ENCODE data around the gene FERD3L.

FERD3L gene

GRCh38 chr7:19116121-19117090 lies 28.8 kb downstream of the FERD3L start:
- FAIRE-seq, result no peak

DNA sequence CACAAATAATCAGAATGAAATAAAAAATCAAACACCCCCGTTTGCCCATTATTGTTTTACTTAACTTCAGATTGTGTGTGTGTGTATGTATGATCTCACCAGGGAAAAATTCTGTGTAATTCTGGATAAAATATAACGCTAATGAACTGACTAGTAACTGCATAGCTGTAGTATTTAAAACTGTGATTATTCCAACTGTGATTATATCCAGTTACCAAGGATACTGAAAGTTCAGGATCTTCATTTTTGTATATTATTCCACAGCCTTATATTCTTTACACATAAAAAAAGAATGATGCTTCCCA lies 30.7 kb downstream of the FERD3L start:
- no peak for FAIRE-seq

DNA sequence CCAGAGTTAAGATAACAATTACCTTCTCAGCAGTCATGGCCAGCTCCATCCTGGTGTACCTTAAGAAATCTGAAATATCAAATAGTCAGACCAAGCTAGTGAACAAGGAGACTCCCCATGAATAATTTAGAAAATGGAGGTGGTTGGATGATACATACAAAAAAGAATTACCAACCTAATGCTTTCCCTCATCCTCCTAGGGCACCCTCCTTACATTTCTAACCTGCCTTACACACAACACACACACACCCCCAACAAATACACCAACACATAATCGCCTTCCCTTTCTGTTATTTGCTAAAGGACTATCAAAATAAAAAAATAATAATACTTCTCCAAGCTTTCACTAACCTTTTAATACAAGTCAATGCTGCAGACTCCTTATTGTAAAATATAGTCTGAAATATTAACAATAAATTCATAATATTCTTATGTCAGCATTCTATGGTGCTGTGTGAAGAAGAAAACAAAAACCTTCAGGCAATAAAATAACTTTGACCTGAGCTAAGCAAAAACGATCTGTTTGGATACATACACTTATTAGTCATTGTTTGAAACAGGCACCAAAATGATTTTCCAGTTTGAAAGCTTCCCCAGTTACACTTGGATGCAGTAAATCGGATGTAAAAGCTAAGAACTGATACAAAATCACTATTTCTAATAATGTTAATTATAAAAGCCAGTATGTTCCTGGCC lies 31.2 kb downstream of the FERD3L start:
- FAIRE-seq, result no peak

DNA sequence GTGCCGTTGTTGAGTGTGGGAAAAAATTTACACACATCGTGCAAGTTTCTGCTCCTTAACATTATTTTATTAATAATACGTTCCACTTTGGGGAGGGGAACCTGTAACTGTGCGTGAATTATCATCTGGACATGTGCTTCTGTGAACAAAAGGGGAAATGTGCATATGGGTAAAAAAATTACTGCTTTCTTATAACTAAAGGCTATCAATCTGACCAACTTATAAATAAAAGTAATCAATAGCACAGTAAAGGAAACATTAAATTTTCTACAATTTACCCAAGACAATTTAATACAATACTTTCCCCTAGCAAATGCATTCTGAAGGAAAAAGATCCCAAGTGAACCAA lies 32.2 kb downstream of the FERD3L start:
- FAIRE-seq, result no peak

DNA sequence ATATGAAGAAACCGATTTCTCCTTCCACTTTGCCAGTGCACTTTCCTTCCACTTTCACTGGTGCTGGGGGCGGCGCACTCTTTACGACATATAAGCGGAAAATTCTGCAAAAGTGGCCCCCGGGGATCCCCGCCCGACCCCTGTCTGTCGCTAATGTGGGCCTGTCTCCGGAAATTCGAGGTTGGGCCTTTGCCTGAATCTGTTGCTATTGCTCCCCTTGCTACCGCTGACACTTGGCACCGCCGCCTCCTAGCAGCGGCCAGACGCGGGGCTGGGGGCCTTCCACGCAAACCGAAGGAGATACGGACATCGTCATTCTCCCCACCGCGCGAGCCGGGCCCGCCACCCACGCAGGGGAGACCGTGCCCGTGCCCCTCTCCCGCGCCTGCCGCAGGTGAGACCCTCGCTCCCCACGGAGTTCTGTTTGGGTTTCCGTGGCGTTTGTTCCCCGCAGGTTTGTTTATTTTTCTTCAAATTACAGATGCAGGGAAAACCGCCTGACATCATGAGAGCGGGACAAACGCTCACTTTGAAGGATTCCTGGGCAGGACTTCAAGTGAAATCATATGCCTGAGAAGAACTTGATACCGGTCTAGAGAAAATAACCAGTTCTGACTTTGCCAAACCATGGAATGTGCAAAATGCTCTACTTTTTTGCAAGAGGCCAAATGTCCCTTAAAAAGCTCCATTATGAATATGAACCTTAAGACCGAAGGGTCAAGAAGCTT lies 32.8 kb downstream of the FERD3L start:
- FAIRE-seq, result no peak

GRCh38 chr7:19111474-19112273 lies 33.5 kb downstream of the FERD3L start:
- FAIRE-seq, result no peak

GRCh38 chr7:19110776-19111175 lies 34.4 kb downstream of the FERD3L start:
- no peak for FAIRE-seq

DNA sequence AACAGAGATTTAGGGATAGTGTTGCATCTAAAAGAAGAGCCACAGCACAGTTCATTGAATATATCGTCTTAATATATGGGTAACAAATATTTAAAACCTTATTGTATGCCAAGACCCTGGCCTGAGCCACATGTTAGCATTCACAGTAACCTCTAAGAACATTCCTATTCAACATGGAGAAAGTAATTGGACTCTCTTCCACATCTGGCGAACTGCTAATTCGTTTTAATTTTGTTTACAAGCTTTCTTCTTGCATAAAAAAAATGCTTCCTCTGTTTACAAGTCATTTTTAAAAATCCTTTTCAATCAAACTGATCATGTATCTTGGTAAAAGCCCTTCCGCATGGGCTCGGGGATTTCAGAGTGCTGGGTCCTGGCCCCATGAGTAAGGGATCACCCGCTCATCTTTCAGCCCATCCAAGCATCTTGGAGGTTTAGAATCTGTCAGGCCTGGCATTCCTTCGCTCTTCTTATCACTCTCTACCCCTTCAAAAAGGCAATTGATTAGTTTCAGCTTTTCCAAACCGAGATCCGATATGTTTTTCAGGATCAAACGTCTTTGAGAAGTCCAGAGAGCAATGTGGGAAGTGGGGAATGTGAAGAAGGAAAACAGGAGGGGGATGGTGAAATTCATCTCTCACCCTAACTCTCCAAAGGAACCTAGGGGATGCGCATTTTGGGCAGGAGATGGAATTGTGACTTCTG lies 35.0 kb downstream of the FERD3L start:
- no peak for FAIRE-seq

DNA sequence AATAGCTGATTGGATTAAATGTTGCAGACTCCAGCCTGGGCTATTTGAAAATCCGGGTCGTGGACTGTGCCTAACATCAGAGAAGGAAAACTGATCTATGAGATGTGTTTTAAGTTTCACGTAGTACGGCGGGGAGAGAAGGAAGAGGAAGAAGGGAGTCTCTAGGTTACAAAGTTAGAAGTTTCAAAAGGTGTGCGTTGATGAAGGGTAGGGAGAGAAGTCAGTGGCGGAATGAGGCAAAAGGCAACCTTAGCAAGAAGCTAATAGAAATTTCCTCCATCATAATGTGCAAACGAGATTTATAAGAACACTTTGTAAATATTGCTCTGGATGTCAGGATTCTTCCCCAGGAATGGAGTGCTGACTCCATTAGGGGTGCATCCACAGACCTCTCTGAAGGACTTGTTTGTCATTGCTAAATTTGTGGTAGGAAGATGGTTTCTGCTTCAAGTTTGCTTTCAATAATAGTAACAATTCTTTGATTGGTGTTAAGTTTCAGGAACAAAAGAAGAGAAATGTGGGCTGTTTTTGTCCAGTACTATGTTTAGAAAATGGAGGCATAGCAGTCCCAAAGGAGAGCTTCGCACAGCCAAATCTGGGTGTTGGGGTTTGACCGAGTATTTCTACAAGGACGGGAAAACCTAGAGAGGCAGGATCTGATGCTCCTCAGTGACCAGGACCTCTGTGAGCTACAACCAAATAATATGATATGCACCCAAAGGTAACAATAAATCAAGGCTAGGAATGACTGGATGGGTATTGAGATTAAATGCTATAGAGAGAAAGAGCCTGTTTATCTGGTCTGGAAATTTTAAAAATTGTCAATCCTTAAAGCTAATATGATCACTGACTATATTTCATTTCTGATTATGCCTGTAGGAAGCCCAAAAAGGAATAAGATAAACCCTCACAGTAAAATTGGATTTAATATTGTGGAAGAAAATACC lies 35.9 kb downstream of the FERD3L start:
- no peak for FAIRE-seq

- no peak for FAIRE-seq
These were observed 37.7 kb downstream of the FERD3L start for GRCh38 chr7:19107356-19108146.

GRCh38 chr7:19107081-19107355 lies 38.2 kb downstream of the FERD3L start:
- FAIRE-seq, result no peak

- FAIRE-seq, result no peak
These were observed 38.8 kb downstream of the FERD3L start for GRCh38 chr7:19106241-19107080.

- no peak for FAIRE-seq
These were observed 39.7 kb downstream of the FERD3L start for GRCh38 chr7:19105546-19105945.

DNA sequence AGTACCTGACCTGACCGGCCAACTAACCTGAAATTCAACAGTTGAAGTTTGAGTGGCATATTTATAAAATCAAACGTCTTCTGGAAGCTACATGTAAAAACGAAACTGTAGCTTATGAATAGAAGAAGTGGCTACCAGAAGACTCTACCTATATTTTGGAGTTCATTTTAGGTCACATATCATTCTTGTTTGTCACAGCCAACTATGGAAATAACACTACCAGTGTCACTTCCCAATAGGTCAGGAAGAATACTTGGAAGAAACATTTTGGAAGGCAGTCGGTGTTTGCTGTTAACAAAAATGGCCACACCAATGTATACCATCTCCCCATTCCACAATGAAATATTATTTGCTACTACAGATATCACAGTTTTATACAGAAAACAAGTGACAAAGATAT lies 40.4 kb downstream of the FERD3L start:
- FAIRE-seq, result no peak

- no peak for FAIRE-seq
These were observed 42.3 kb downstream of the FERD3L start for GRCh38 chr7:19102884-19103283.

- FAIRE-seq, result no peak
These were observed 43.3 kb downstream of the FERD3L start for GRCh38 chr7:19101909-19102308.

DNA sequence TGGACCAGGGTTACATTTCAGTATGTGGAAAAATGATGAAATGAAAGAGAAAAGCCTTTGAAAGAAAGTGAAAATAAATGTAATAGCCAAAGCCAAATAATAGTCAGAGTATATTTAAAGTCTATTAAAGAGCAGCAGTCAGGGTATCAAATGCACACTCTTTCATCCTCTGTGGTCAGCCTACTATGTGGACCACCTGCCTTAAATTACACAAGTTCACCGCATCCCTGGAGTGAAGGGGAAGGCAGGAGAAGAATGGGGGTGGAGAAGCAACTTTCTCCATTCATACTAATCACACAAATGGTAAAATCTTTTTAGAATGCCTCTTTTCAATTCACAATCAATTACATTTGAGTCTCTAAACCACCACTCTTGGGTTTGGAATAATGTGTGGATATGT lies 43.7 kb downstream of the FERD3L start:
- no peak for FAIRE-seq

DNA sequence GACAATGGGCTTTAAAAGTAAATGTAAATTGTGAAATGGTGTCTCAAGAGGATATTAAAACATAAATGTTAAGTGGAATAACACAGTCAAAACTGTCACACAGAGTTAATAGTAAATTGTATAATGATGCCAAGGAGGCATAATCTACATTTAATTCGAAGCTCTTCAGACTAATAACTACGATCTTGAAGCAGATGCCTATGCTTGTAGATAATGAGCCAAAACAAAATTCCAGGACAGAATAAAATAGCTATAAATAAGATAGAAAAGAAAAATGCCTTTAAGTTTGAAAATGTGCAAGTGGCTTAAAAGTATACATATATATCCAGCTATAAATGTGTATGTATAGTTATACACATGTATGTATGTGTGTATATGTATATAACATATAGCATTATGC lies 45.3 kb downstream of the FERD3L start:
- FAIRE-seq, result no peak

GRCh38 chr7:19099194-19099593 lies 46.0 kb downstream of the FERD3L start:
- FAIRE-seq, result no peak

GRCh38 chr7:19098510-19098909 lies 46.7 kb downstream of the FERD3L start:
- FAIRE-seq, result no peak
